GM19438 (cell line): ENCODE measurements around the gene PRCD.

Experiments
- ATAC-seq: cut with Tn5 transposase; IDR thresholded peaks from one replicate; pipeline ENCODE4 v1.9.1; 2021; ENCODE audit warnings: low read depth; ENCODE audit not compliant: unreplicated experiment

The PRCD gene

GRCh38 chr17:76586741-76587487 lies 47.1 kb downstream of the PRCD start:
- ATAC-seq, result no peak

GRCh38 chr17:76588182-76588581 lies 48.3 kb downstream of the PRCD start:
- no peak for ATAC-seq

GRCh38 chr17:76593384-76593826 lies 53.6 kb downstream of the PRCD start:
- no peak for ATAC-seq

- ATAC-seq, result no peak
These were observed 54.1 kb downstream of the PRCD start for GRCh38 chr17:76593959-76594358.

- ATAC-seq, result no peak
These were observed 54.8 kb downstream of the PRCD start for GRCh38 chr17:76594690-76595089.
